ENCODE results near the gene FATE1.
"Not testable (repeated sequence)": the region's sequence is repeated elsewhere in the genome, so short reads cannot be mapped to it uniquely, and the experiment has no call there.

FATE1 gene

GRCh38 chrX:151715752-151716151 is at the start of gene FATE1:
Gene FATE1, plus strand, starts transcription at chrX:151716035. Its CDS starts 85 bp downstream, at chrX:151716120.
- no peak for DNase-seq (ENCODE audit: low read depth)

GRCh38 chrX:151675121-151675746 is 40.6 kb upstream of the FATE1 start:
- DNase-seq (ENCODE audit: low read depth) = no peak

GRCh38 chrX:151676196-151676595 is 39.6 kb upstream of the FATE1 start:
- DNase-seq (ENCODE audit: low read depth) = no peak

- no peak for DNase-seq (ENCODE audit: low read depth)
Observed at GRCh38 chrX:151679798-151680402, 35.9 kb upstream of the FATE1 start.

- DNase-seq (ENCODE audit: low read depth) = peak; percentile 15
Observed at GRCh38 chrX:151680805-151681204, 35.0 kb upstream of the FATE1 start.

GRCh38 chrX:151687635-151688034 is 28.2 kb upstream of the FATE1 start:
- DNase-seq (ENCODE audit: low read depth) = no peak

- no peak for DNase-seq (ENCODE audit: low read depth)
Observed at GRCh38 chrX:151688695-151689094, 27.1 kb upstream of the FATE1 start.

- DNase-seq (ENCODE audit: low read depth) = no peak
Observed at GRCh38 chrX:151692825-151693224, 23.0 kb upstream of the FATE1 start.

GRCh38 chrX:151694121-151694520 is 21.7 kb upstream of the FATE1 start:
- no peak for DNase-seq (ENCODE audit: low read depth)

- DNase-seq (ENCODE audit: low read depth) = no peak
Observed at GRCh38 chrX:151694661-151695582, 20.9 kb upstream of the FATE1 start, which contains the start of gene PRRG3. Gene PRRG3, plus strand, starts transcription at chrX:151695458. Its CDS starts 3,357 bp downstream, at chrX:151698815.

GRCh38 chrX:151695583-151696340 is 20.1 kb upstream of the FATE1 start:
- DNase-seq (ENCODE audit: low read depth) = no peak

GRCh38 chrX:151697082-151697481 is 18.8 kb upstream of the FATE1 start:
- not testable (repeated sequence) for DNase-seq (ENCODE audit: low read depth)

- DNase-seq (ENCODE audit: low read depth) = no peak
Observed at GRCh38 chrX:151697522-151697921, 18.3 kb upstream of the FATE1 start.

GRCh38 chrX:151698485-151698884 is 17.4 kb upstream of the FATE1 start:
- no peak for DNase-seq (ENCODE audit: low read depth)

- no peak for DNase-seq (ENCODE audit: low read depth)
Observed at GRCh38 chrX:151699746-151700145, 16.1 kb upstream of the FATE1 start.

- DNase-seq (ENCODE audit: low read depth) = no peak
Observed at GRCh38 chrX:151700581-151700980, 15.3 kb upstream of the FATE1 start.

GRCh38 chrX:151701071-151701470 is 14.8 kb upstream of the FATE1 start:
- DNase-seq (ENCODE audit: low read depth) = no peak

- no peak for DNase-seq (ENCODE audit: low read depth)
Observed at GRCh38 chrX:151701531-151701930, 14.3 kb upstream of the FATE1 start.

- no peak for DNase-seq (ENCODE audit: low read depth)
Observed at GRCh38 chrX:151702026-151702714, 13.7 kb upstream of the FATE1 start.

GRCh38 chrX:151702741-151703340 is 13.0 kb upstream of the FATE1 start:
- no peak for DNase-seq (ENCODE audit: low read depth)

- DNase-seq (ENCODE audit: low read depth) = no peak
Observed at GRCh38 chrX:151703487-151703886, 12.3 kb upstream of the FATE1 start.
